ENCODE data around the gene MYO5B. TPM values are rescaled to one million over a fixed set of nuclear protein-coding genes. Genes with fewer than 3 reads are reported as not detected.

MYO5B gene
- total and polyA plus RNA-seq, 4 donors: 5.4 to 23.4 (median 11.4) TPM

GRCh38 chr18:50093366-50094064 is 101.4 kb downstream of the MYO5B start:
- WGBS: 91% methylated on average over 6 of the region's 6 CpGs
- TF ChIP-seq CTCF (IDR thresholded peaks at IDR 0.05; ENCODE audit: low read depth, low read length, missing input control): no peak
- TF ChIP-seq JUND (IDR thresholded peaks at IDR 0.05): no peak
- TF ChIP-seq SP1 (IDR thresholded peaks at IDR 0.05): no peak
- TF ChIP-seq NR2F2 (IDR thresholded peaks at IDR 0.05): no peak
- TF ChIP-seq, protein P1, sequence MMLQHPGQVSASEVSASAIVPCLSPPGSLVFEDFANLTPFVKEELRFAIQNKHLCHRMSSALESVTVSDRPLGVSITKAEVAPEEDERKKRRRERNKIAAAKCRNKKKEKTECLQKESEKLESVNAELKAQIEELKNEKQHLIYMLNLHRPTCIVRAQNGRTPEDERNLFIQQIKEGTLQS (IDR thresholded peaks at IDR 0.05): no peak
- TF ChIP-seq GABPA (IDR thresholded peaks at IDR 0.05 in 1 of 2, conservative IDR thresholded peaks at IDR 0.05 in 1 of 2): no peak
- no peak for TF ChIP-seq EGR1 (IDR thresholded peaks at IDR 0.05; ENCODE audit: low read depth in 2 of 2)

DNA sequence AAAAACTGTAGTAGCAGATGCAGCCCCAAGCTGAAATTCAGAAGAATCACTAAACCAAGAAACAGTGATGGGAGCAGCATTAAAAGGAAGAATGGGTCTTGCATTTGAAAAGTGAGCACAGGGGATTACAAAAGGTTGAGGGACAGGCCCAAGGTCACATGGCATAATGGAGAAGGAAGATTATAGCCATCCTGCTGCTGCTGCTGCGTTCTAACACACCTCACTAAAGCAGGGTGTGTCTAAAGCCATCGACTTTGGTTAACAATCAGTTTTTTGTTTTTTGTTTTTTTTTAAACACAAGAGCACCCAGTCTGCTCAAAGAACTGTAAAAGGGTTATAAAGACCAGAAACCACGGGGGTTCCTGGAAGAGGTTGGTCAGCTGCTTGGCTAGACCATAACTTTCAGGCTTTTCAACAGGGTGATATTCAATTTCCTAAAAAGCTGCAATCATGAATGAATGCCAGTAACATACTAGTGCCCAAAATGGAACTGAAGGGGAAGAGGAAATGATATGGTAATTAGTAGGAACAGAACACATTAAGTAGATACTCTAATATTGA is 102.6 kb downstream of the MYO5B start:
- whole genome bisulfite sequencing: 65% methylated on average over 3 of the region's 3 CpGs
- no peak for DNase-seq (ENCODE audit: low spot score)
- no peaks in the 10 kb centered on the region for H3K27me3 ChIP-seq (ENCODE audit: control insufficient read depth in 4 of 4, insufficient read depth in 4 of 4, low read length in 3 of 4)
- no peak overlapping the region for H3K4me3 ChIP-seq (ENCODE audit: low read depth in 1 of 3, low read length in 3 of 3)
- no peaks in the 10 kb centered on the region for H3K36me3 ChIP-seq (ENCODE audit: control insufficient read depth in 4 of 4, insufficient read depth in 3 of 4, low read depth in 1 of 4, low read length in 3 of 4)
- H3K9me3 ChIP-seq (ENCODE audit: control insufficient read depth in 4 of 4, low read length in 3 of 4): no peaks in the 10 kb centered on the region
- no peak overlapping the region for H3K27ac ChIP-seq (ENCODE audit: low read depth in 1 of 2, low read length in 2 of 2)
- H3K4me1 ChIP-seq (ENCODE audit: control insufficient read depth in 4 of 4, insufficient read depth in 4 of 4, low read length in 3 of 4): no peaks in the 10 kb centered on the region
- TF ChIP-seq, protein P2, sequence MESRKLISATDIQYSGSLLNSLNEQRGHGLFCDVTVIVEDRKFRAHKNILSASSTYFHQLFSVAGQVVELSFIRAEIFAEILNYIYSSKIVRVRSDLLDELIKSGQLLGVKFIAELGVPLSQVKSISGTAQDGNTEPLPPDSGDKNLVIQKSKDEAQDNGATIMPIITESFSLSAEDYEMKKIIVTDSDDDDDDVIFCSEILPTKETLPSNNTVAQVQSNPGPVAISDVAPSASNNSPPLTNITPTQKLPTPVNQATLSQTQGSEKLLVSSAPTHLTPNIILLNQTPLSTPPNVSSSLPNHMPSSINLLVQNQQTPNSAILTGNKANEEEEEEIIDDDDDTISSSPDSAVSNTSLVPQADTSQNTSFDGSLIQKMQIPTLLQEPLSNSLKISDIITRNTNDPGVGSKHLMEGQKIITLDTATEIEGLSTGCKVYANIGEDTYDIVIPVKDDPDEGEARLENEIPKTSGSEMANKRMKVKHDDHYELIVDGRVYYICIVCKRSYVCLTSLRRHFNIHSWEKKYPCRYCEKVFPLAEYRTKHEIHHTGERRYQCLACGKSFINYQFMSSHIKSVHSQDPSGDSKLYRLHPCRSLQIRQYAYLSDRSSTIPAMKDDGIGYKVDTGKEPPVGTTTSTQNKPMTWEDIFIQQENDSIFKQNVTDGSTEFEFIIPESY (IDR thresholded peaks at IDR 0.05): no peak
- TF ChIP-seq MAX (IDR thresholded peaks at IDR 0.05) (no peak), FOXA1 (IDR thresholded peaks at IDR 0.05) (no peak), RAD21 (IDR thresholded peaks at IDR 0.05) (no peak), HNF4G (IDR thresholded peaks at IDR 0.05) (no peak), FOXA2 (IDR thresholded peaks at IDR 0.05) (no peak), GABPA (IDR thresholded peaks at IDR 0.05 in 1 of 2, conservative IDR thresholded peaks at IDR 0.05 in 1 of 2) (no peak), CTCF (IDR thresholded peaks at IDR 0.05; ENCODE audit: low read depth, low read length, missing input control) (no peak), REST (IDR thresholded peaks at IDR 0.05) (no peak), HNF4A (conservative IDR thresholded peaks at IDR 0.05) (no peak), NR2F2 (IDR thresholded peaks at IDR 0.05) (no peak), RXRA (IDR thresholded peaks at IDR 0.05) (no peak), TAF1 (conservative IDR thresholded peaks at IDR 0.05) (no peak)
- H3K9ac ChIP-seq (ENCODE audit: low read depth in 1 of 2, low read length in 2 of 2): no peak overlapping the region

More at GRCh38 chr18:50093366-50094064, 101.4 kb downstream of the MYO5B start:
- Histone ChIP-seq H3K27me3 (ENCODE audit: control insufficient read depth in 4 of 4, insufficient read depth in 4 of 4, low read length in 3 of 4) (no peaks in the 10 kb centered on the region), H3K4me3 (ENCODE audit: low read depth in 1 of 3, low read length in 3 of 3) (no peak overlapping the region), H3K9ac (ENCODE audit: low read depth in 1 of 2, low read length in 2 of 2) (no peak overlapping the region), H3K9me3 (ENCODE audit: control insufficient read depth in 4 of 4, low read length in 3 of 4) (no peaks in the 10 kb centered on the region), H3K27ac (ENCODE audit: low read depth in 1 of 2, low read length in 2 of 2) (no peak overlapping the region), H3K36me3 (ENCODE audit: control insufficient read depth in 4 of 4, insufficient read depth in 3 of 4, low read depth in 1 of 4, low read length in 3 of 4) (no peaks in the 10 kb centered on the region), H3K4me1 (ENCODE audit: control insufficient read depth in 4 of 4, insufficient read depth in 4 of 4, low read length in 3 of 4) (no peaks in the 10 kb centered on the region)
- DNase-seq (ENCODE audit: low spot score): no peak

All from liver (tissue), 9 donors.